ENCODE measurements around the gene SLC9A8.
A peak's percentile ranks its signal among the peaks of the same experiment; 100 is the strongest.
"Not testable (repeated sequence)": the region's sequence is repeated elsewhere in the genome, so short reads cannot be mapped to it uniquely, and the experiment has no call there.

SLC9A8 gene

DNA sequence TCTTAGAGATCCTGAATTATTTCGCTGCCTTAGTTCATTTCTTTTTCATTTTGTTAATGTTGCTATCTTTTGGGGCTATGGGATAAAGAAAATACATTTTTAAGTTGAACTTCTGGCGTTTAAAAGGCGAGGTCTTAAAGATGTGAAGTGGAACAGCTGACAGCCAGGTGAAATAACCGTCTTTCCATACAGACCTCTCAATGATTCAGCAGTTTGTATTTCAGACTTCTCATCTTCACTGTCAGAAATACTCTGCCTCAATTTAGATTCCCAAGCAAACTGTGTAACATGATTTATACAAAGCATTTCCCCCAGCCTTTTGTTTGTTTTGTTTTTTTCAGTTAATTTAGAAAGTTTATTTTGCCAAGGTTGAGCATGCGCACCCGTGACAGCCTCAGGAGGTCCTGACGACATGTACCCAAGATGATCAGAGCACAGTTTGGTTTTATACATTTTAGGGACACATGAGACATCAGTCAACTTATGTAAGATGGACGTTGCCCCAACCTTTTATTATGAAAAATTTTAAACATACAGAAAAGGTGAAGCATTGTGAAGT lies 40.0 kb downstream of the SLC9A8 start:
- DNase-seq, result no peak

DNA sequence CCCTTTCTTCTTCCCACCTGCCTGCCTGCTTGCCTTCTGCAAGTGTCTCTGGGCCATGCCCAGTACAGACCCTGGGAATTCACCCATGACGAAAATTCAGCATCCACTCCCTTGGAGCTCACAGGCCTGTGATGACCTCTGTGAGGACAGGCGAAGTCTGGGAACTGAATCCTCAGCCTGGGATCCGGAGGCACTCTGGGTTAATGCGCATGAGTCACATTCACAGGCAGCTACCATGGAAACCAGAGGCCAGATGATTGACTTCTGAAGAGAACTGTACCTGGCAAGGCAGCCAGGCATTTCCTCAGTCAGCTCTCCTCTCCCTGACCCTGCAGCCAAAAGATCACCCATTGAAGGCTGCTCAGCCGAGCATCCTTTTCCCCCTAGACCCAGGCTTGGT lies 41.0 kb downstream of the SLC9A8 start:
- peak; percentile 31 for DNase-seq

DNA sequence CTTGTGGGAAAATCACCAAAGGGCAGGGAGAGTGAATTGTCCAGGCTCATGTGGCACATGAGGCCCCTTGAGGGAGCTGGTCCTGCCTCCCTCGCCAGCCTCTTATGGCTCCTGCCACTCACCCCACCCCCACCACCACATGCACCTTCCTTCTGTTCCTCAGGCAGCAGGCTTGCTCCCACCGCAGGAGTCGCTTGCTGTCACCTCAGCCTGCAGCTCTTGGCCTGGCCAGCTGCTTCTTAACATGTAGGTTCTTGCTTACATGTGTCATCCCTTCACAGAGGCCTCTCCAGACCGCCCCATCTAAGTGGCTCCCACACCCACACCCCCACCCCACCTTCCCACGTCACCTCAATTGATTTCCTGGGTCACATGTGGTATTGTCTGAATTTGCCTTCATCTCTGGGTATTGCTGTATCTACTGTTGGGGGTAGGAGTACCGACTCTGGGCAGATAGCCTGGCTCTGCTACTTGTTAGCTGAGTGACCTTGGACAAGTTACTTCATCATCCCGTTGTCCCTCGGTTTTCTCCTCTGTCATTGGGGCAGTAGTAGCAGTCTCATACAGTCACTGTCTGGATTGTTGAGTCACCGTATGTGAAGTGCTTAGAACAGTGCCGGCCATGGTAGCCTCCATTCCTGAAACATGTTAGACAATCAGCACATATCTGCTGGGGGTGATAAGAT lies 41.7 kb downstream of the SLC9A8 start:
- DNase-seq, result no peak

- DNase-seq, result no peak
Observed at GRCh38 chr20:49856904-49857303, 44.3 kb downstream of the SLC9A8 start.

GRCh38 chr20:49858076-49858585 lies 45.5 kb downstream of the SLC9A8 start:
- no peak for DNase-seq

GRCh38 chr20:49859011-49859410 lies 46.4 kb downstream of the SLC9A8 start:
- DNase-seq, result no peak

DNA sequence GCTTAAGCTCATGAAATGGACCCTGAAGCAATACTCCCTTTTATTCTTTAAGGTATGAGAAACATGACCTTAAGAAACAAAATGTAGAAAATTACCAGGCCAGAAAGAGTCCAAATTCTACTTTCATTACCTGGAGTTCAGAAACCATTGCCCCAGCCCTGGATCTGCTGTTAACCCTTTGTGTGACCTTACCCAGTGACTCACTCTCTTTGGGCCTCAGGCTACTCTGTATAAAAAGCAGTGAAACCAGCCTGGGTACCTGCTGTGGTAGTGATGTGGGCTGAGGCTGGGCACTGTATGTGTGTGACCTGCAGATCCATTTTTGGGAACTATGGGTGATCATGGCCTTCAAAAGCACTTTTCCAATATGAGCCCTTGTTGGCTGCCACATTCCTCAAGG lies 47.2 kb downstream of the SLC9A8 start:
- no peak for DNase-seq

GRCh38 chr20:49861232-49861631 lies 48.6 kb downstream of the SLC9A8 start:
- DNase-seq, result not testable (repeated sequence)

GRCh38 chr20:49862607-49863200 lies 50.1 kb downstream of the SLC9A8 start:
- no peak for DNase-seq

GRCh38 chr20:49863666-49864065 lies 51.0 kb downstream of the SLC9A8 start:
- DNase-seq, result no peak

GRCh38 chr20:49865559-49865958 lies 52.9 kb downstream of the SLC9A8 start:
- DNase-seq, result peak; percentile 74

DNA sequence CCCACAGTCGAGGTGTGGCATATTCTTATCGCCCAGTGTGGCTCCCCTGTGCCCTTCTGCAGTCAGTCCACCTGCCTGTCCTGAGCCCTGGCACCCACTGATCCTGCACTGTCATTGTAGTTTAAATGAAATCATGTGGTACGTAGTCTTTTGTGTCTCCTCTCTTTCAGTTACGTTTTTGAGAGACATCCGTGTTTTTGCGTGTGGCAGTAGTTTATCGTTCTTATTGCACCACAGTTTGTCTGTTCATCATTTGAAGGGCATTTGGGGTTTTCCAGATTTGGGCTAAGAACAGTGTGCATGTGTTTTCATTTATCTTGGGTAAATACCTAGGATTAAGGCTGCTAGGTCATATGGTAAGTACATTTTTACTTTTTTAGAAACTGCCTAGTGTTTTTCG lies 53.4 kb downstream of the SLC9A8 start:
- peak; percentile 90 for DNase-seq

- DNase-seq, result no peak
Observed at GRCh38 chr20:49867453-49868215, 55.0 kb downstream of the SLC9A8 start.

- DNase-seq, result no peak
Observed at GRCh38 chr20:49868538-49868937, 55.9 kb downstream of the SLC9A8 start.

DNA sequence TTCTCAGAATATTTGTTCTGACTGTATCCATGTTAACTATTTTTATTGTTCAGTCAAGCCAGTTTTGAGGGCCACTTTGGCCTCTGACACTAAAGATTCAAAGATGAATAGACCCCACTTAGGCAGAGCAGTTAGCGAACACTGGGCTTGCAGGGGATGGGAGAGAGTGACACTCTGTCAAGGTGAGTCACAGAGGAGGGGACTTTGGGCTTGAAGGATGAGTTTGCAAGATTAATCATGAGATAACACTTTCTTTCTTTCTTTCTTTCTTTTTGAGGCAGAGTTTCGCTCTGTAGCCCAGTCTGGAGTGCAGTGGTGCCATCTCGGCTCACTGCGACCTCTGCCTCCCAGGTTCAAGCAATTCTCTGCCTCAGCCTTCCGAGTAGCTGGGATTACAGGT lies 56.3 kb downstream of the SLC9A8 start:
- DNase-seq, result no peak

- DNase-seq, result no peak
Observed at GRCh38 chr20:49870261-49870660, 57.6 kb downstream of the SLC9A8 start.

GRCh38 chr20:49871391-49871948 lies 58.8 kb downstream of the SLC9A8 start:
- no peak for DNase-seq

DNA sequence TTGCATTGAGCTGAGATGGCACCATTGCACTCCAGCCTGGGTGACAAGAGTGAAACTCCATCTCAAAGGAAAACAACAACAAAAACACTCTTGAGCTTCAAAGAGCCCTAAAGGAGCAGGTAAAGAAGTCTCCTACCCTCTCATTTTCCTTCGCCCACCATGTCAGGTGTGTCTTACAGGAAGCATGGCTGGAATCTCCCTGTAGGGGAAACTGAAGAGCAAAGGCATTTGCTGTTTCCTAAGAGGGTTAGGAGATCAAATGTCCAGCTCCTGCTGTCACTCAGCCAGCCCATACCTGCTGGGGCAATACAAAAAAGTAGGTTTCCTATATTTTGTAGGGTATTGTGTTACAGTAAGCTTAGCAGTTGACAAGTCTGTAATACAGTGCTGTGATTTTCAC lies 59.4 kb downstream of the SLC9A8 start:
- no peak for DNase-seq

GRCh38 chr20:49874696-49875095 lies 62.1 kb downstream of the SLC9A8 start:
- DNase-seq, result no peak

GRCh38 chr20:49877386-49877921 lies 64.8 kb downstream of the SLC9A8 start:
- DNase-seq, result no peak

DNA sequence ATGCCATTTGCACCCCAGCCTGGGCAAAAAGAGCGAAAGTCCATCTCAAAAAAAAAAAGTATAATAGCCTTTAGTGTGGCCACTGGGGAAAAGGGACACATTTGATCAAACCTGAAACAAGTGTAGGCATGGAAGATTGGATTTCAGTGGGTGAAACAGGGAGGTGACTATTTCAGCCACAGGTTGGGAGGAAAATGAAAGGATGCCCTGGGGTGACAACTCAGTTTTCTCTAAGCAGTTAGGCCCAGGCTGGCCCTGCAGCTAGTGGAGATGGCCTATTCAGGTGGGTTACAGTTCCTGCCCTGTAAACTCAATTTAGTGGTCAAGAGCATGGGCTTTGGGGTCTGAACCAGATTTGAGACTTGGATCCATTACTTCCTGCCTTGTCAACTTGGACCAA lies 66.3 kb downstream of the SLC9A8 start:
- no peak for DNase-seq

DNA sequence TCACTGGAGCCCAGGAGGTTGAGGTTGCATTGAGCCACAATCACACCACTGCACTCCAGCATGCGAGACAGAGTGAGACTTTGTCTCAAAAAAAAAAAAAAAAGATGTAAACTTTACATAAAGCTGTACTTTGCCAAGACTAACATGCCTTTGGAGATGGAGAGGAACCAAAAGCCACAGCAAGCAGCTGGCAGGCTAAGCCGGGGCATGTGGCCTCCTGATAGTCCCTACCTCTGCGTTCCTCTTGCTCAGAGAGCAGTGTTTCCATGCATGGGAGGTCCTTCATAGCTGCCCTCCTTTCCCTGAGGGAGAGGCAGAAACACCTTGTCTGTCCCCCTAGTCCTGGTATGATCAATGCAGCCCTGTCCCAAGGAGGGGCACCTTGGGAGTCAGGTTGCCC lies 67.5 kb downstream of the SLC9A8 start:
- peak; percentile 15 for DNase-seq

Measured in amniotic stem cell (primary cell).